CD8-positive, alpha-beta memory T cell (primary cell): ENCODE measurements around the gene FCHSD1. TPM values are rescaled to one million over a fixed set of nuclear protein-coding genes. Genes with fewer than 3 reads are reported as not detected.

Source experiments
- CTCF ChIA-PET: fragments of 350-600 bp; sonication (Branson Sonifier 250); formaldehyde crosslinking; loops from one replicate; lab custom pipeline; 2021; ENCODE audit warnings: antibody characterized with exemption; lab: Charles Lee
- POLR2A ChIA-PET: fragments of 350-600 bp; sonication (Branson Sonifier 250); formaldehyde crosslinking; loops from one replicate; lab custom pipeline; 2021; ENCODE audit warnings: antibody characterized with exemption; lab: Charles Lee
- DNase-seq, 5 donors: peaks; one replicate each; pipeline versions ENCODE4 v3.0.0 to v3.0.0-alpha.2; 2020 to 2022; ENCODE audit warnings: mixed read lengths in 1 of 5
- H3K27ac ChIP-seq: one replicate; pipeline ENCODE4 v1.7.0; 2013; ENCODE audit warnings: low read depth, mild to moderate bottlenecking, low read length, moderate library complexity
- H3K27me3 ChIP-seq: 2 replicates; pipeline ENCODE4 v1.7.0; 2013; ENCODE audit warnings: low read length, mild to moderate bottlenecking; ENCODE audit not compliant: insufficient read depth, poor library complexity, severe bottlenecking
- H3K36me3 ChIP-seq: 2 replicates; pipeline ENCODE4 v1.7.0; 2013; ENCODE audit warnings: mild to moderate bottlenecking, low read length, moderate library complexity; ENCODE audit not compliant: insufficient read depth
- H3K4me1 ChIP-seq: 2 replicates; pipeline ENCODE4 v1.7.0; 2013; ENCODE audit warnings: mild to moderate bottlenecking, low read length, moderate library complexity; ENCODE audit not compliant: insufficient read depth
- H3K4me3 ChIP-seq: 2 replicates; pipeline ENCODE4 v1.7.0; 2013; ENCODE audit warnings: mild to moderate bottlenecking, low read length
- H3K9me3 ChIP-seq: 2 replicates; pipeline ENCODE4 v1.7.0; 2013; ENCODE audit warnings: mild to moderate bottlenecking, low read length
- H3K27ac Mint-ChIP-seq, 8 donors: one replicate each; pipeline ENCODE4 v1.8.0; 2020 to 2021; ENCODE audit warnings: mixed read lengths in 8 of 8, mild to moderate bottlenecking in 6 of 8, inconsistent platforms in 3 of 8, moderate library complexity in 3 of 8
- H3K27me3 Mint-ChIP-seq, 2 donors: one replicate each; pipeline ENCODE4 v1.8.0; 2020 to 2021; ENCODE audit warnings: mixed read lengths in 2 of 2, mild to moderate bottlenecking in 1 of 2, moderate library complexity in 1 of 2
- H3K36me3 Mint-ChIP-seq, 3 donors: one replicate each; pipeline ENCODE4 v1.8.0; 2020 to 2021; ENCODE audit warnings: mixed read lengths in 3 of 3, inconsistent platforms in 1 of 3, mild to moderate bottlenecking in 1 of 3
- H3K4me1 Mint-ChIP-seq, 3 donors: one replicate each; pipeline ENCODE4 v1.8.0; 2020 to 2021; ENCODE audit warnings: mixed read lengths in 3 of 3, inconsistent platforms in 1 of 3, mild to moderate bottlenecking in 1 of 3
- H3K4me3 Mint-ChIP-seq, 7 donors: one replicate each; pipeline ENCODE4 v1.8.0; 2020 to 2021; ENCODE audit warnings: mixed read lengths in 7 of 7, mild to moderate bottlenecking in 6 of 7, moderate library complexity in 4 of 7, inconsistent platforms in 2 of 7
- H3K9me3 Mint-ChIP-seq, 5 donors: one replicate each; pipeline ENCODE4 v1.8.0; 2020 to 2022; ENCODE audit warnings: mixed read lengths in 5 of 5, mild to moderate bottlenecking in 3 of 5, moderate library complexity in 2 of 5, inconsistent platforms in 1 of 5
- polyA plus RNA-seq: library from polyadenylated mRNA; unstranded; fragments of 300-500 nt; fragmentation: Illumina TruSeq; gene quantifications from one replicate; pipeline ENCODE4 v1.2.3, GENCODE V29; 2021
- total RNA-seq, 2 experiments: library from RNA; stranded (reverse); gene quantifications; one replicate each; pipeline ENCODE4 v1.2.3, GENCODE V29; 2021

FCHSD1 gene
- total and polyA plus RNA-seq, 3 experiments from 2014 or later, result 14.6 to 33.7 (median 31.1) TPM

DNA sequence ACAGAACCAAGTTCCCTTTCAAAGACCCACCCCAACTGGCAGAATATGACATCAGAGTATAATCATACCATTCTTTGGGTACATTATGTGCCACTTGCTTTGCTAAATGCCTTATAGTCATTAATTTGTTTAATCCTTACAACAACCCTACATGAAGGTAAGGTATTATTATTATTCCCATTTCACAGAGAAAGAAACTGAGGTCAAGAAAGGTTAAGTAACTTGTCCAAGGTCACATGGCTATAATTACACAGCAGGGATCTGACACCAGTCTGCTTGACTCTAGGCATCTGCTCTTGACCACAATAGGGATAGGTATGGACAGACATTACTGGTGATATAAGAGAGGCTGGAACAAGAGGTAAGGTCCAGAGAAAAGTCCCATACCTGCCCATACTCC is 1.2 kb downstream of the FCHSD1 start:
- Histone ChIP-seq H3K4me3 (no peak overlapping the region), H3K27me3 (no peaks in the 10 kb centered on the region), H3K9me3 (no peaks in the 10 kb centered on the region), H3K4me1 (peaks cover 26% of the 10 kb centered on the region), H3K36me3 (no peaks in the 10 kb centered on the region), H3K27ac (no peak overlapping the region)
- H3K9me3 Mint-ChIP-seq, result no peaks in the 10 kb centered on the region
- H3K36me3 Mint-ChIP-seq, result peaks cover 2 to 48% (median 3%) of the 10 kb centered on the region in 3 donors
- POLR2A ChIA-PET, result interaction anchor here (5.1 kb wide), 1 partner anchor 12 kb away, joined by 46 read pairs; the partner anchor contains the start of genes HDAC3 and RELL2
- peaks cover 40 to 62% (median 43%) of the 10 kb centered on the region in 3 donors for H3K4me1 Mint-ChIP-seq
- H3K4me3 Mint-ChIP-seq, result peak overlapping the region; percentile 82 to 99 (median 95)
- DNase-seq, result no peak
- H3K27ac Mint-ChIP-seq, result peak overlapping the region; percentile 85 to 99 (median 96)
- CTCF ChIA-PET, result interaction anchor here (1.6 to 4.0 kb wide), 4 partner anchors 9 to 58 kb away, joined by 6 to 22 read pairs (median 16); partner anchors contain the start of genes HDAC3 and RELL2
- peaks cover 0 to 2% of the 10 kb centered on the region in 2 donors for H3K27me3 Mint-ChIP-seq

DNA sequence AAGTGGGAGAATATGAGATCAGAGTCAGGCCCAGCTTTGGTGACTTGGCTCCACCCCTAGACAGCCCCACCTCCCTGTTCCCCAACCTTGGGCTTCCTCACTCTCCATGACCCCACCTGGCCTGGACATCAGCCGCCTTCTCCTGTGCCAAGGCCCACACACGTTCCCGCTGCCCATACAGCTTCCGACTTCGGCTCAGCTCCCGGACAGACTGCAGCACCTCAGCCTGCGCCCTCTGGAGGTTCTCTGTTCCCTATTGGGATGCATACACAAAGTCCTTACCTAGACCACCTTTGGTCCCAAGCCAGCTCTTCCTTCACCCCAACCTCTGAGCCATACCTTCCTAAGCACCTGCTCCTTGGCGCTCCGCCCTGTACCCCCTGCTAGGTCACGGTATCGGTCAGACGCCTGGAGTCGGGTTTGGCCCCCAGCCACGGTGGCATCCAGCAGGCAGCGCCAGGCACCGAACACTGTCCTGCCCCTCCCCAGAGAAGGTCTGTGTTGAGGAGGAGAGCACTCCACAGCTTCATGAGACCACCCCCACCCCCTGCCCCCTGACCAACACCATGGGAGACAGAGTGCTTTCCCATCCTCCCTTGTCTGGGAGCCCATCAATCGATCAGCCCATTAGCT is 2.0 kb downstream of the FCHSD1 start:
- H3K27me3 Mint-ChIP-seq, result peaks cover 0 to 2% of the 10 kb centered on the region in 2 donors
- H3K4me3 Mint-ChIP-seq, result peak overlapping the region in 3 of 7 donors; percentile 62 to 95 (median 94)
- Histone ChIP-seq H3K36me3 (no peaks in the 10 kb centered on the region), H3K9me3 (no peaks in the 10 kb centered on the region), H3K4me3 (no peak overlapping the region), H3K27ac (no peak overlapping the region), H3K4me1 (peaks cover 26% of the 10 kb centered on the region), H3K27me3 (no peaks in the 10 kb centered on the region)
- POLR2A ChIA-PET, result interaction anchor here (5.1 kb wide), 1 partner anchor 12 kb away, joined by 46 read pairs; the partner anchor contains the start of genes HDAC3 and RELL2
- peaks cover 40 to 62% (median 43%) of the 10 kb centered on the region in 3 donors for H3K4me1 Mint-ChIP-seq
- H3K36me3 Mint-ChIP-seq, result peaks cover 2 to 56% (median 4%) of the 10 kb centered on the region in 3 donors
- CTCF ChIA-PET, result interaction anchor here (0.8 to 4.0 kb wide), 3 partner anchors 12 to 85 kb away, joined by 3 to 22 read pairs (median 19); partner anchors contain the start of genes HDAC3 and RELL2
- DNase-seq, result no peak
- no peaks in the 10 kb centered on the region for H3K9me3 Mint-ChIP-seq
- H3K27ac Mint-ChIP-seq, result peak overlapping the region in 7 of 8 donors; percentile 25 to 96 (median 85)

DNA sequence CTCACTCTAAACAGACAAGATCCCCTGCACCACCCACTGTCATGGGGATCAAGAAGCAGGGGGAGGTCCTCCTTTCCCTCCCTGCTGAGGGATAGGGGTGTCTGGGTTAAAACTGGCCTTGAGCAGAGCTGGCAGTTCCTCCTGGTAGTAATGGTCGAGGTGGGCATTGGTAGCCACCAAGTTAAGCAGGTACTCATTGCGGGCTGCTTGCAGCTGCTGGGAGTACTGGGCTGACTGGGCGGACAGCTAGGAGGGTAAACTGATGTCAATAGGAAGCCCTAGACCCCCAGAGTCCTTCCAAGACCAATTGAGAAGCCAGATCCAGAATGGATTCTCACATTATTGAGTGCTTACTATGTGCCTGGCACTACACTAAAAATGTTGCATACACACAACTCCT is 3.4 kb downstream of the FCHSD1 start:
- H3K27me3 ChIP-seq, result no peaks in the 10 kb centered on the region
- Mint-ChIP-seq H3K4me3 (no peak overlapping the region), H3K27ac (peak overlapping the region in 2 of 8 donors; percentile 24 to 54), H3K4me1 (peaks cover 40 to 62% (median 43%) of the 10 kb centered on the region in 3 donors), H3K36me3 (peaks cover 2 to 68% (median 4%) of the 10 kb centered on the region in 3 donors), H3K27me3 (no peaks in the 10 kb centered on the region), H3K9me3 (no peaks in the 10 kb centered on the region)
- peaks cover 26% of the 10 kb centered on the region for H3K4me1 ChIP-seq
- POLR2A ChIA-PET, result interaction anchor here (5.1 kb wide), 1 partner anchor 10 kb away, joined by 46 read pairs; the partner anchor contains the start of genes HDAC3 and RELL2
- H3K36me3 ChIP-seq, result no peaks in the 10 kb centered on the region
- no peak overlapping the region for H3K27ac ChIP-seq
- no peak for DNase-seq
- CTCF ChIA-PET, result interaction anchor here (0.9 to 1.5 kb wide), 3 partner anchors 12 to 276 kb away, joined by 3 to 4 read pairs (median 3); partner anchors contain the start of genes DELE1 and DIAPH1
- H3K9me3 ChIP-seq, result no peaks in the 10 kb centered on the region
- H3K4me3 ChIP-seq, result no peak overlapping the region

DNA sequence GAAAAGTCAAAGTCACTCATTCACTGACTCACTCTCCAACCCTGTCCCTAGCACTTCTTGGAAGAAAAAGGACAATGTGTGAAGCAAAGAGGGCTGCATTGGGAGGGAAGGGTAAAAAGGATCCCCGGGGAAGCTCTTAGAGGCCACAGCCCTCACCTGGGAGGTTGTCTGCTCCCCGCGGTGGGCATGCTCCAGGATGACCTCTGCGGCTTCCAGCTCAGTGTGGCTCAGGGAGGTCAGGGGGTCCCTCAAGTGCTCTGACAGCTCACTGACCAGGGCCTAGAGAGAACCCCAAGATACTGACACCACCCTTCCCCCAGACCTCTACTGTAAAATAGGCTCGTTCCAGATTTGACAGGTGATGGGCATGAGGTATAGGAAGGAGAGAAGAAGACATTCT is 4.0 kb downstream of the FCHSD1 start:
- no peaks in the 10 kb centered on the region for H3K9me3 ChIP-seq
- no peak overlapping the region for H3K27ac ChIP-seq
- H3K4me3 ChIP-seq, result no peak overlapping the region
- Mint-ChIP-seq H3K27me3 (no peaks in the 10 kb centered on the region), H3K4me3 (no peak overlapping the region), H3K27ac (peak overlapping the region in 2 of 8 donors; percentile 24 to 78), H3K9me3 (no peaks in the 10 kb centered on the region), H3K4me1 (peaks cover 36 to 57% (median 38%) of the 10 kb centered on the region in 3 donors), H3K36me3 (peaks cover 2 to 74% (median 4%) of the 10 kb centered on the region in 3 donors)
- ChIA-PET CTCF (interaction anchor here (1.2 to 1.7 kb wide), 3 partner anchors 10 to 55 kb away, joined by 4 to 9 read pairs (median 5); partner anchors contain the start of gene RELL2), POLR2A (interaction anchor here (5.1 kb wide), 1 partner anchor 10 kb away, joined by 46 read pairs; the partner anchor contains the start of genes HDAC3 and RELL2)
- peaks cover 24% of the 10 kb centered on the region for H3K4me1 ChIP-seq
- H3K36me3 ChIP-seq, result no peaks in the 10 kb centered on the region
- no peak for DNase-seq
- H3K27me3 ChIP-seq, result no peaks in the 10 kb centered on the region

DNA sequence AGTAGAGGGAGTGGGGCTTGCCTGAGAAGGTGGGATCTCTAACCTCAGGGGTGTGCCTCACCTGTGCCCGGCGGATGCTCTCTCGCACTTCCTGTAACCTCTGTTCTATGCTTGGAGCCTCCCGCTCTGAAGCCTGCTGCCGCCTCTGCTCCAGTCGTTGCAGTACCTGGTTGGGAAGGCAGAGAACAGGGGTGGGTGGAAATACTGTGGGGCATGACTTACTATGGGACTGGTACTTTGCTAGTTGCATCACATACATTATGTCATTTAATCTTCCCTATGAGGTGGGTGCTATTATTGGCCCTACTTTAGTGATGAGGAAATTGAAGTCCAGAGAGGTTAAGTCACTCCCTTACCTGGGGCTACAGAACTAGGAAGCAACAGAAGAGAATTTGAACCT is 5.2 kb downstream of the FCHSD1 start:
- H3K9me3 Mint-ChIP-seq, result no peaks in the 10 kb centered on the region
- no peak overlapping the region for H3K4me3 Mint-ChIP-seq
- Histone ChIP-seq H3K4me1 (peaks cover 16% of the 10 kb centered on the region), H3K27ac (no peak overlapping the region), H3K4me3 (no peak overlapping the region), H3K36me3 (no peaks in the 10 kb centered on the region), H3K27me3 (no peaks in the 10 kb centered on the region), H3K9me3 (no peaks in the 10 kb centered on the region)
- no peaks in the 10 kb centered on the region for H3K27me3 Mint-ChIP-seq
- DNase-seq, result no peak
- peak overlapping the region in 1 of 8 donors; percentile 9 for H3K27ac Mint-ChIP-seq
- CTCF ChIA-PET, result interaction anchor here (1.5 to 1.7 kb wide), 2 partner anchors 8 to 13 kb away, joined by 4 to 9 read pairs; partner anchors contain the start of gene RELL2
- peaks cover 2 to 84% (median 4%) of the 10 kb centered on the region in 3 donors for H3K36me3 Mint-ChIP-seq
- POLR2A ChIA-PET, result no interaction called here
- H3K4me1 Mint-ChIP-seq, result peaks cover 26 to 50% (median 30%) of the 10 kb centered on the region in 3 donors

DNA sequence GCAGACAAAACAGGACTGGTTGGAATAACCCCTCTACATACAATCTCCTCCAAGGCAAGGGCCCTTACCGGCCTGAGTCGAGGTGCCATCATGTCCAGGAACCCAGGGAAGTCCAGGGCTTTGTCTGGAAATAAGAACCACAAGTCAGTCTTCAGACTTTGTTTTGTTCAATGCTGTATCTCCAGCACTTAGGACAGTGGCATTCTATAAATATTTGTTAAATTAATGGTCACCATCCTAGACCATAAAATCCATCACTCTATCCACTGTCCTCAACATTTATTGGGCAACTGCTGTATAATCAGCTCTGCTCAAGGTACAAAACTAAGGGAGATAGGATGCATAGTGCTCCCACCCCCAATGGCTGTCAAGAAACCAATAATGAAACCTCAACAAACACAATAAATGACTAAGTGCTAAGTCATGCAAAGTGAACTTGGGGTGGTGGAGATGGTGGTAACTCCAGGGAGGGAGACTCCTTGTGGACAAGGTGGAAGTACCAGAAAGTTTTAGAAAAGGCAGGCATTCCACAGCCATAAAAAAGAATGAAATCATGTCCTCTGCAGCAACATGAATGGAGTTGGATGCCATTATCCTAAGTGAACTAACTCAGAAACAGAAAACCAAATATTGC is 9.5 kb downstream of the FCHSD1 start:
- no peak for DNase-seq
- H3K27ac ChIP-seq, result no peak overlapping the region
- no peak overlapping the region for H3K4me3 ChIP-seq
- Mint-ChIP-seq H3K27ac (peak overlapping the region in 7 of 8 donors; percentile 2 to 89 (median 19)), H3K4me1 (peaks cover 5 to 26% (median 9%) of the 10 kb centered on the region in 3 donors), H3K27me3 (no peaks in the 10 kb centered on the region), H3K9me3 (no peaks in the 10 kb centered on the region), H3K4me3 (peak overlapping the region in 1 of 7 donors; percentile 15), H3K36me3 (peaks cover 0 to 68% (median 4%) of the 10 kb centered on the region in 3 donors)
- H3K36me3 ChIP-seq, result no peaks in the 10 kb centered on the region
- peaks cover 10% of the 10 kb centered on the region for H3K4me1 ChIP-seq
- no peaks in the 10 kb centered on the region for H3K9me3 ChIP-seq
- POLR2A ChIA-PET, result interaction anchor here (1.6 kb wide), 1 partner anchor 9 kb away, joined by 6 read pairs; the partner anchor contains the start of gene FCHSD1
- H3K27me3 ChIP-seq, result no peaks in the 10 kb centered on the region
- CTCF ChIA-PET, result interaction anchor here (0.8 to 2.9 kb wide), 5 partner anchors 9 to 327 kb away, joined by 3 to 9 read pairs (median 4); partner anchors contain the start of genes DIAPH1, FCHSD1 and RNF14

DNA sequence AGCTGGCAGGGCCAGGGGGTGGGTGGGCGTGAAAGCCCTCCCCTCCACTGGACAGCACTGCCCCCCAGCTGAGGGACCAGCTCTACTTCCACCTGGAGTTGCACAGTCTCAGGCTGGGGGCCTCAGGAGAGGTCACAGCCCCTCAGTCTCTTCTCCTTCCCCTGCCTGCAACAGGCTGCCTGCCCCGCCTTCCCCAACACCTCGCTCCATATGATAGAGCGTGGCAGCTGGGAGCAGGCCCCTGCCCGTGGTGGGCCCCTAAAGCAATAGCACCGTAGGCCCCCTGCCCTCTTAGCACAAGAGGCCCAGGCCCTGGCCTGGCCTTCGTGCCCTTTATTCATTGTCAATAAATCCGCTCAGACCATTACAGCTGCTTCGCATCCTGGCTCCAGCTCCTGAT is 10.5 kb downstream of the FCHSD1 start:
- H3K9me3 ChIP-seq, result no peaks in the 10 kb centered on the region
- H3K27me3 Mint-ChIP-seq, result no peaks in the 10 kb centered on the region
- no peak for DNase-seq
- ChIA-PET POLR2A (interaction anchor here (1.6 kb wide), 1 partner anchor 10 kb away, joined by 6 read pairs; the partner anchor contains the start of gene FCHSD1), CTCF (interaction anchor here (1.1 to 2.9 kb wide), 3 partner anchors 10 to 21 kb away, joined by 3 to 9 read pairs (median 6); partner anchors contain the start of genes DIAPH1 and FCHSD1)
- no peaks in the 10 kb centered on the region for H3K27me3 ChIP-seq
- peaks cover 17% of the 10 kb centered on the region for H3K4me1 ChIP-seq
- H3K27ac Mint-ChIP-seq, result peak overlapping the region in 5 of 8 donors; percentile 2 to 79 (median 63)
- H3K4me3 Mint-ChIP-seq, result peak overlapping the region in 1 of 7 donors; percentile 57
- H3K36me3 ChIP-seq, result no peaks in the 10 kb centered on the region
- no peak overlapping the region for H3K4me3 ChIP-seq
- H3K9me3 Mint-ChIP-seq, result no peaks in the 10 kb centered on the region
- peaks cover 0 to 60% (median 4%) of the 10 kb centered on the region in 3 donors for H3K36me3 Mint-ChIP-seq
- H3K4me1 Mint-ChIP-seq, result peaks cover 12 to 25% (median 13%) of the 10 kb centered on the region in 3 donors
- H3K27ac ChIP-seq, result no peak overlapping the region
